Endothelial cell (in vitro differentiated cells): ENCODE results near the gene ZBTB18. TPM values are rescaled to one million over a fixed set of nuclear protein-coding genes. Genes with fewer than 3 reads are reported as not detected.

Experiments
- DNase-seq: peaks from one replicate; pipeline ENCODE4 v3.0.0; 2021; ENCODE audit warnings: low spot score
- H3K27ac Mint-ChIP-seq: one replicate; pipeline ENCODE4 v1.8.0; 2021; ENCODE audit warnings: mixed read lengths, inconsistent platforms; ENCODE audit not compliant: unreplicated experiment
- H3K27me3 Mint-ChIP-seq: one replicate; pipeline ENCODE4 v1.8.0; 2021; ENCODE audit warnings: mild to moderate bottlenecking, moderate library complexity, mixed read lengths, inconsistent platforms; ENCODE audit not compliant: unreplicated experiment
- H3K36me3 Mint-ChIP-seq: one replicate; pipeline ENCODE4 v1.8.0; 2021; ENCODE audit warnings: mild to moderate bottlenecking, low read depth, mixed read lengths, inconsistent platforms; ENCODE audit not compliant: unreplicated experiment
- H3K4me1 Mint-ChIP-seq: one replicate; pipeline ENCODE4 v1.8.0; 2021; ENCODE audit warnings: mild to moderate bottlenecking, mixed read lengths, inconsistent platforms; ENCODE audit not compliant: unreplicated experiment
- H3K4me3 Mint-ChIP-seq: one replicate; pipeline ENCODE4 v1.8.0; 2021; ENCODE audit warnings: mild to moderate bottlenecking, mixed read lengths, inconsistent platforms; ENCODE audit not compliant: unreplicated experiment
- H3K9me3 Mint-ChIP-seq: one replicate; pipeline ENCODE4 v1.8.0; 2021; ENCODE audit warnings: mixed read lengths, inconsistent platforms; ENCODE audit not compliant: unreplicated experiment
- CTCF ChIP-seq: fragments of 200-600 bp; sonication (generic); IDR thresholded peaks from one replicate; pipeline ENCODE4 v1.5.0; 2021; ENCODE audit warnings: antibody characterized with exemption; ENCODE audit not compliant: unreplicated experiment
- total RNA-seq: library from RNA; stranded (reverse); fragmentation: NEBNext Ultra II Directional; extraction: Animal tissue kit (Norgen Biotek cat#: 25700); gene quantifications from one replicate; pipeline ENCODE4 v1.2.1, GENCODE V29; 2021; ENCODE audit not compliant: unreplicated experiment

ZBTB18 gene
- total RNA-seq, 1 donor from 2014 or later: 21.7 TPM

GRCh38 chr1:244092964-244093638, 42.0 kb downstream of the ZBTB18 start:
- Mint-ChIP-seq H3K4me1 (no peaks in the 10 kb centered on the region), H3K36me3 (no peaks in the 10 kb centered on the region), H3K27ac (no peak overlapping the region), H3K27me3 (no peaks in the 10 kb centered on the region), H3K4me3 (no peak overlapping the region), H3K9me3 (no peaks in the 10 kb centered on the region)
- no peak for TF ChIP-seq CTCF
- no peak for DNase-seq

- Mint-ChIP-seq H3K36me3 (no peaks in the 10 kb centered on the region), H3K27me3 (no peaks in the 10 kb centered on the region), H3K27ac (no peak overlapping the region), H3K4me1 (no peaks in the 10 kb centered on the region), H3K4me3 (no peak overlapping the region), H3K9me3 (no peaks in the 10 kb centered on the region)
- DNase-seq: no peak
- TF ChIP-seq CTCF: no peak
These were observed 43.9 kb downstream of the ZBTB18 start for GRCh38 chr1:244094880-244095528.

- Mint-ChIP-seq H3K9me3 (no peaks in the 10 kb centered on the region), H3K27me3 (no peaks in the 10 kb centered on the region), H3K27ac (no peak overlapping the region)
These were observed 44.4 kb downstream of the ZBTB18 start for GRCh38 chr1:244095529-244095911.

GRCh38 chr1:244096066-244096610, 45.1 kb downstream of the ZBTB18 start:
- Mint-ChIP-seq H3K4me3 (no peak overlapping the region), H3K36me3 (no peaks in the 10 kb centered on the region), H3K4me1 (peaks cover 7% of the 10 kb centered on the region), H3K27ac (no peak overlapping the region), H3K9me3 (no peaks in the 10 kb centered on the region), H3K27me3 (no peaks in the 10 kb centered on the region)
- DNase-seq: no peak
- no peak for TF ChIP-seq CTCF

More at GRCh38 chr1:244095529-244095911, 44.4 kb downstream of the ZBTB18 start:
- no peak for TF ChIP-seq CTCF
- Mint-ChIP-seq H3K4me1 (peaks cover under 1% of the 10 kb centered on the region), H3K4me3 (no peak overlapping the region), H3K36me3 (no peaks in the 10 kb centered on the region)
- no peak for DNase-seq

GRCh38 chr1:244096691-244097090, 45.6 kb downstream of the ZBTB18 start:
- no peaks in the 10 kb centered on the region for H3K36me3 Mint-ChIP-seq
- H3K27me3 Mint-ChIP-seq: no peaks in the 10 kb centered on the region
- H3K4me1 Mint-ChIP-seq: peaks cover 7% of the 10 kb centered on the region
- no peak for TF ChIP-seq CTCF
- no peak overlapping the region for H3K27ac Mint-ChIP-seq
- H3K9me3 Mint-ChIP-seq: no peaks in the 10 kb centered on the region
- no peak overlapping the region for H3K4me3 Mint-ChIP-seq
- no peak for DNase-seq
